Raji (cell line): ENCODE measurements around the gene DNAJC4.

Experiments
- POLR2A ChIP-seq: IDR thresholded peaks from 2 replicates; pipeline ENCODE4 v1.6.1; 2011; ENCODE audit warnings: low read depth, low read length, control low read depth; ENCODE audit not compliant: insufficient read depth

The DNAJC4 gene

GRCh38 chr11:64265176-64266160 lies 35.1 kb downstream of the DNAJC4 start:
- no peak for TF ChIP-seq POLR2A

GRCh38 chr11:64266339-64266738 lies 36.0 kb downstream of the DNAJC4 start:
- no peak for TF ChIP-seq POLR2A

- no peak for TF ChIP-seq POLR2A
These were observed 37.0 kb downstream of the DNAJC4 start for GRCh38 chr11:64267207-64267945.

GRCh38 chr11:64268025-64268892 lies 37.9 kb downstream of the DNAJC4 start:
- TF ChIP-seq POLR2A: no peak

- TF ChIP-seq POLR2A: no peak
These were observed 38.7 kb downstream of the DNAJC4 start for GRCh38 chr11:64268893-64269539.

- peak; percentile 59 for TF ChIP-seq POLR2A
These were observed 39.3 kb downstream of the DNAJC4 start for GRCh38 chr11:64269540-64270220.

- TF ChIP-seq POLR2A: no peak
These were observed 44.9 kb downstream of the DNAJC4 start for GRCh38 chr11:64275031-64275800.

- no peak for TF ChIP-seq POLR2A
These were observed 45.5 kb downstream of the DNAJC4 start for GRCh38 chr11:64275841-64276240.

GRCh38 chr11:64276653-64277431 lies 46.5 kb downstream of the DNAJC4 start:
- TF ChIP-seq POLR2A: no peak

- TF ChIP-seq POLR2A: no peak
These were observed 48.3 kb downstream of the DNAJC4 start for GRCh38 chr11:64278576-64279190.

GRCh38 chr11:64281957-64282770 lies 51.8 kb downstream of the DNAJC4 start:
- TF ChIP-seq POLR2A: no peak
